GM12864 (cell line): Measurements from ENCODE around the gene CFAP299.

Experiments
- DNase-seq: peaks from one replicate; pipeline ENCODE4 v3.0.0-alpha.2; 2011; ENCODE audit warnings: low read depth
- H3K4me3 ChIP-seq: 2 replicates; pipeline ENCODE4 v1.5.1; 2011; ENCODE audit warnings: mild to moderate bottlenecking, low read depth, low read length, control low read depth
- CTCF ChIP-seq: IDR thresholded peaks from 2 replicates; pipeline ENCODE4 v1.5.1; 2011; ENCODE audit warnings: low read depth, mild to moderate bottlenecking, moderate library complexity, low read length, control low read depth, inconsistent platforms; ENCODE audit errors: missing control alignments

Gene CFAP299

GRCh38 chr4:80322716-80323115, 12.8 kb upstream of the CFAP299 start:
- no peak overlapping the region for H3K4me3 ChIP-seq
- DNase-seq = no peak
- TF ChIP-seq CTCF = peak; percentile 5

- no peak for TF ChIP-seq CTCF
- DNase-seq = no peak
- H3K4me3 ChIP-seq = no peak overlapping the region
Measured at GRCh38 chr4:80324171-80324570, 11.4 kb upstream of the CFAP299 start.

GRCh38 chr4:80331693-80332092, 3.8 kb upstream of the CFAP299 start:
- H3K4me3 ChIP-seq = no peak overlapping the region
- DNase-seq = no peak
- TF ChIP-seq CTCF = no peak

GRCh38 chr4:80333121-80333520, 2.4 kb upstream of the CFAP299 start:
- DNase-seq = no peak
- H3K4me3 ChIP-seq = no peak overlapping the region
- TF ChIP-seq CTCF = no peak

GRCh38 chr4:80334568-80334967, 962 bp upstream of the CFAP299 start:
- no peak overlapping the region for H3K4me3 ChIP-seq
- TF ChIP-seq CTCF = no peak

GRCh38 chr4:80335226-80335553, 340 bp upstream of the CFAP299 start:
- H3K4me3 ChIP-seq = peak overlapping the region; percentile 56
- TF ChIP-seq CTCF = no peak
- no peak for DNase-seq

More at GRCh38 chr4:80334568-80334967, 962 bp upstream of the CFAP299 start:
- no peak for DNase-seq

- no peak for TF ChIP-seq CTCF
- DNase-seq = no peak
- no peak overlapping the region for H3K4me3 ChIP-seq
Measured at GRCh38 chr4:80336582-80336981, 1.1 kb downstream of the CFAP299 start.
